OCI-LY3 (cell line): ENCODE data around the gene SULT2A1.

Source experiments
- H2AFZ ChIP-seq: fragments of 200-600, 300-600 bp; shearing (Covaris generic); 2 replicates; pipeline ENCODE4 v1.6.0; 2014; ENCODE audit warnings: antibody characterized with exemption, low read depth, low read length
- H3K27ac ChIP-seq: fragments of 200-600, 300-600 bp; sonication (generic); 2 replicates; pipeline ENCODE4 v1.5.1; 2014; ENCODE audit warnings: mild to moderate bottlenecking, low read length, moderate library complexity, mixed read lengths
- H3K27me3 ChIP-seq: fragments of 200-600, 300-600 bp; sonication (generic); 2 replicates; pipeline ENCODE4 v1.6.1; 2014; ENCODE audit warnings: low read depth, low read length, mixed read lengths
- H3K36me3 ChIP-seq: fragments of 200-600, 300-600 bp; sonication (generic); replicated peaks from 2 replicates; pipeline ENCODE3; 2014; ENCODE audit warnings: low read depth, low read length, mixed read lengths
- H3K4me1 ChIP-seq: fragments of 300-600, 200-600 bp; sonication (generic); 2 replicates; pipeline ENCODE4 v1.6.1; 2014; ENCODE audit warnings: low read length, mixed read lengths
- H3K4me2 ChIP-seq: fragments of 200-600, 300-600 bp; sonication (generic); 2 replicates; pipeline ENCODE4 v1.6.1; 2014; ENCODE audit warnings: low read length, mixed read lengths
- H3K4me3 ChIP-seq: fragments of 300-600, 200-600 bp; sonication (generic); 2 replicates; pipeline ENCODE4 v1.5.1; 2014; ENCODE audit warnings: antibody characterized with exemption, mild to moderate bottlenecking, low read length, moderate library complexity
- H3K79me2 ChIP-seq: fragments of 300-600, 200-600 bp; shearing (Covaris generic); 2 replicates; pipeline ENCODE4 v1.6.1; 2014; ENCODE audit warnings: mild to moderate bottlenecking, low read length, mixed read lengths
- H3K9ac ChIP-seq: fragments of 300-600, 200-600 bp; shearing (Covaris generic); 2 replicates; pipeline ENCODE4 v1.6.0; 2014; ENCODE audit warnings: mild to moderate bottlenecking, low read length, moderate library complexity
- H3K9me3 ChIP-seq: fragments of 200-600, 300-600 bp; shearing (Covaris generic); 2 replicates; pipeline ENCODE4 v1.6.1; 2014; ENCODE audit warnings: low read length, mixed read lengths; ENCODE audit not compliant: insufficient read depth
- H4K20me1 ChIP-seq: fragments of 200-600, 300-600 bp; sonication (generic); 2 replicates; pipeline ENCODE4 v1.6.1; 2016; ENCODE audit warnings: low read length, mixed read lengths; ENCODE audit not compliant: insufficient read depth
- CTCF ChIP-seq: fragments of 200-600, 300-600 bp; sonication (generic); IDR thresholded peaks from 2 replicates; pipeline ENCODE4 v1.5.1; 2014; ENCODE audit warnings: antibody characterized with exemption, low read length, low read depth
- EZH2phosphoT487 ChIP-seq: fragments of 200-600 bp; shearing (Covaris generic); IDR thresholded peaks from 2 replicates; pipeline ENCODE4 v1.6.1; 2018; ENCODE audit warnings: antibody characterized with exemption, mixed run types, low read depth

Gene SULT2A1

GRCh38 chr19:47895165-47895782, 9.2 kb upstream of the SULT2A1 start:
- Histone ChIP-seq H3K9me3 (peaks cover 5% of the 10 kb centered on the region; the same call in 1 of the 2 replicates), H3K27ac (no peak overlapping the region), H3K36me3 (no peaks in the 10 kb centered on the region), H3K27me3 (no peaks in the 10 kb centered on the region), H3K4me2 (no peak overlapping the region), H4K20me1 (no peaks in the 10 kb centered on the region), H2AFZ (no peak overlapping the region), H3K9ac (no peak overlapping the region), H3K4me1 (no peaks in the 10 kb centered on the region), H3K4me3 (no peak overlapping the region), H3K79me2 (no peaks in the 10 kb centered on the region)
- TF ChIP-seq EZH2phosphoT487 (no peak), CTCF (no peak)

GRCh38 chr19:47891923-47892666, 6.0 kb upstream of the SULT2A1 start:
- Histone ChIP-seq H2AFZ (no peak overlapping the region), H3K36me3 (no peaks in the 10 kb centered on the region), H3K79me2 (no peaks in the 10 kb centered on the region), H3K9me3 (peaks cover 5% of the 10 kb centered on the region; the same call in 1 of the 2 replicates), H4K20me1 (no peaks in the 10 kb centered on the region), H3K27ac (no peak overlapping the region), H3K9ac (no peak overlapping the region), H3K4me2 (no peak overlapping the region), H3K4me1 (no peaks in the 10 kb centered on the region), H3K27me3 (no peaks in the 10 kb centered on the region), H3K4me3 (no peak overlapping the region)
- TF ChIP-seq CTCF, result no peak
- no peak for TF ChIP-seq EZH2phosphoT487

GRCh38 chr19:47891622-47891922, 5.5 kb upstream of the SULT2A1 start:
- Histone ChIP-seq H3K27ac (no peak overlapping the region), H3K9me3 (peaks cover 5% of the 10 kb centered on the region; the same call in 1 of the 2 replicates), H3K36me3 (no peaks in the 10 kb centered on the region), H3K4me2 (no peak overlapping the region), H3K27me3 (no peaks in the 10 kb centered on the region), H3K4me1 (no peaks in the 10 kb centered on the region), H3K79me2 (no peaks in the 10 kb centered on the region), H3K9ac (no peak overlapping the region), H4K20me1 (no peaks in the 10 kb centered on the region), H3K4me3 (no peak overlapping the region), H2AFZ (no peak overlapping the region)
- no peak for TF ChIP-seq EZH2phosphoT487
- TF ChIP-seq CTCF, result no peak

- no peak overlapping the region for H3K4me2 ChIP-seq
- no peaks in the 10 kb centered on the region for H3K36me3 ChIP-seq
- TF ChIP-seq EZH2phosphoT487 (no peak), CTCF (no peak)
- H3K9ac ChIP-seq, result no peak overlapping the region
- H3K79me2 ChIP-seq, result no peaks in the 10 kb centered on the region
- no peak overlapping the region for H2AFZ ChIP-seq
- no peaks in the 10 kb centered on the region for H4K20me1 ChIP-seq
- peaks cover 3% of the 10 kb centered on the region for H3K27me3 ChIP-seq
- H3K9me3 ChIP-seq, result peaks cover 5% of the 10 kb centered on the region; the same call in 1 of the 2 replicates
- no peak overlapping the region for H3K27ac ChIP-seq
- H3K4me1 ChIP-seq, result no peaks in the 10 kb centered on the region
- no peak overlapping the region for H3K4me3 ChIP-seq
Measured at GRCh38 chr19:47890865-47891621, 4.9 kb upstream of the SULT2A1 start.
